HFFc6 (cell line): ENCODE data around the gene CXXC1. TPM values are rescaled to one million over a fixed set of nuclear protein-coding genes. Genes with fewer than 3 reads are reported as not detected.

ENCODE experiments used
- DNase-seq: peaks from one replicate; pipeline ENCODE4 v3.0.0-alpha.2; 2018
- H3K27ac Mint-ChIP-seq: 2 replicates; pipeline ENCODE4 v1.8.0; 2020; ENCODE audit warnings: mild to moderate bottlenecking, mixed read lengths
- H3K27me3 Mint-ChIP-seq: 2 replicates; pipeline ENCODE4 v1.8.0; 2021; ENCODE audit warnings: mild to moderate bottlenecking, moderate library complexity, mixed read lengths; ENCODE audit not compliant: insufficient read depth
- H3K36me3 Mint-ChIP-seq: 2 replicates; pipeline ENCODE4 v1.8.0; 2021; ENCODE audit warnings: low read depth, mixed read lengths
- H3K4me1 Mint-ChIP-seq: 2 replicates; pipeline ENCODE4 v1.8.0; 2020; ENCODE audit warnings: low read depth, mixed read lengths
- H3K4me3 Mint-ChIP-seq: 2 replicates; pipeline ENCODE4 v1.8.0; 2020; ENCODE audit warnings: mild to moderate bottlenecking, moderate library complexity, mixed read lengths
- H3K9me3 Mint-ChIP-seq: 2 replicates; pipeline ENCODE4 v1.8.0; 2020; ENCODE audit warnings: mild to moderate bottlenecking, mixed read lengths
- total RNA-seq, 6 experiments: library from RNA; stranded (reverse); fragmentation: NEBNext Ultra II Directional; extraction: Animal tissue kit (Norgen Biotek cat#: 25700); gene quantifications; 2 replicates in 1 of 6; 3 replicates in 5 of 6; pipeline ENCODE4 v1.2.3, GENCODE V29; 2021
- TF ChIP-seq, protein P1 (sequence below): fragments of 200-600 bp; sonication (generic); IDR thresholded peaks from 2 replicates; pipeline ENCODE4 v1.5.0; 2021; ENCODE audit warnings: antibody characterized with exemption, mild to moderate bottlenecking

The CXXC1 gene
- total RNA-seq, 6 experiments from 2014 or later = 37.4 to 53.1 (median 44.4) TPM

DNA sequence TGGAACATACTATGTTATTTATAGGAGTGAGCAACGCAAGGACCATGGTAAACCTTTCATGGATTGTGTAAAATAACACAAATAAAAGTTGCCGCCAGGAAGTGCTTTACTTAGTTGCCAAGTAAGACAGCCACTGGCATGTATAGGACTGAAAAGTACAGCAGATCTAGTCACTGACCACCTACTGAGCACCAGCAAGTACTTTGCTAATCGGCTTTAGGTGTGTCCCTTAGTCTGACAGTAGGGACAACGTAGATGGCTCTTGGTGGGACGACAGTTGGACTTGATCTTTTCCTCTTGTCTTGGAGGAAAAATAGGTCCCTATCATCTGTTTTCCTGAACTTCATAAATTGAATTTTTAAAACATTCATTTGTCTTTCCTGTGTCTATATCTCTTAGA lies 13.6 kb upstream of the CXXC1 start:
- H3K9me3 Mint-ChIP-seq = no peaks in the 10 kb centered on the region; the same call in 1 of the 2 replicates
- peaks cover 8% of the 10 kb centered on the region for H3K27me3 Mint-ChIP-seq
- TF ChIP-seq, protein P1, sequence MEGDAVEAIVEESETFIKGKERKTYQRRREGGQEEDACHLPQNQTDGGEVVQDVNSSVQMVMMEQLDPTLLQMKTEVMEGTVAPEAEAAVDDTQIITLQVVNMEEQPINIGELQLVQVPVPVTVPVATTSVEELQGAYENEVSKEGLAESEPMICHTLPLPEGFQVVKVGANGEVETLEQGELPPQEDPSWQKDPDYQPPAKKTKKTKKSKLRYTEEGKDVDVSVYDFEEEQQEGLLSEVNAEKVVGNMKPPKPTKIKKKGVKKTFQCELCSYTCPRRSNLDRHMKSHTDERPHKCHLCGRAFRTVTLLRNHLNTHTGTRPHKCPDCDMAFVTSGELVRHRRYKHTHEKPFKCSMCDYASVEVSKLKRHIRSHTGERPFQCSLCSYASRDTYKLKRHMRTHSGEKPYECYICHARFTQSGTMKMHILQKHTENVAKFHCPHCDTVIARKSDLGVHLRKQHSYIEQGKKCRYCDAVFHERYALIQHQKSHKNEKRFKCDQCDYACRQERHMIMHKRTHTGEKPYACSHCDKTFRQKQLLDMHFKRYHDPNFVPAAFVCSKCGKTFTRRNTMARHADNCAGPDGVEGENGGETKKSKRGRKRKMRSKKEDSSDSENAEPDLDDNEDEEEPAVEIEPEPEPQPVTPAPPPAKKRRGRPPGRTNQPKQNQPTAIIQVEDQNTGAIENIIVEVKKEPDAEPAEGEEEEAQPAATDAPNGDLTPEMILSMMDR = no peak
- no peak overlapping the region for H3K4me3 Mint-ChIP-seq
- DNase-seq = no peak
- H3K27ac Mint-ChIP-seq = no peak overlapping the region
- H3K4me1 Mint-ChIP-seq = no peaks in the 10 kb centered on the region
- no peaks in the 10 kb centered on the region for H3K36me3 Mint-ChIP-seq

DNA sequence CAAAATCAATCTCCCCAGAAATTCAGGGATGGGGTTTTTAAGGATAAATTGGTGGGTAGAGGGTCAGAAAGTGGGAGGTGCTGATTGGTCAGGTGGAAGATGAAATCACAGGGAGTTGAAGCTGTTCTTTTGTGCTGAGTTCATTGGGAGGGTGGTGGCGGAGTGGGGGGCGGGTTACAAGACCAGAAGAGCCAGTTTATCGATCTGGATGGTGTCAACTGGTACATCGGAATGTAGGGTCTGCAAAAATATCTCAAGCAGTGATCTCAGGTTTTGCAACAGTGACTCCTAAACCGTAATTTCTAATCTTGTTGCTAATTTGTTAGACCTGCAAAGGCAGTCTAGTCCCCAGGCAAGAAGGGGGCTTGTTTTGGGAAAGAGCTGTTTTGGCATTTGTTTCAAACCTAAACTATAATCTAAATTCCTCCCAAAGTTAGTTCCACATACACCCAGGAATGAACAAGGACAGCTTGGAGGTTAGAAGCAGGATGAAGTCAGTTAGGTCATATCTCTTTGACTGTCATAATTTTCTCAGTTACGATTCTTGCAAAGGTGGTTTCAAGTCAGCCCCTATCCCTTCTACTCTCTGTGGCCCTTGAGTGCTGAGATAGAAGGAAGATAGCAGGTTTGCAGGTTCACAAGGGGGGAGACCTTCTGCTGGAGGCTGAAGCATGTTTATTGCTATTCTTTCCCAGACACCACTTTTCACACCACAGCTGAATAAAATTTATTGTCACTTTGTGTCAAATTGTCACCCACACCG lies 12.3 kb upstream of the CXXC1 start:
- Mint-ChIP-seq H3K36me3 (no peaks in the 10 kb centered on the region), H3K9me3 (no peaks in the 10 kb centered on the region), H3K27ac (no peak overlapping the region), H3K4me1 (no peaks in the 10 kb centered on the region), H3K4me3 (no peak overlapping the region), H3K27me3 (peaks cover 14% of the 10 kb centered on the region)
- TF ChIP-seq, protein P1 = no peak
- no peak for DNase-seq

DNA sequence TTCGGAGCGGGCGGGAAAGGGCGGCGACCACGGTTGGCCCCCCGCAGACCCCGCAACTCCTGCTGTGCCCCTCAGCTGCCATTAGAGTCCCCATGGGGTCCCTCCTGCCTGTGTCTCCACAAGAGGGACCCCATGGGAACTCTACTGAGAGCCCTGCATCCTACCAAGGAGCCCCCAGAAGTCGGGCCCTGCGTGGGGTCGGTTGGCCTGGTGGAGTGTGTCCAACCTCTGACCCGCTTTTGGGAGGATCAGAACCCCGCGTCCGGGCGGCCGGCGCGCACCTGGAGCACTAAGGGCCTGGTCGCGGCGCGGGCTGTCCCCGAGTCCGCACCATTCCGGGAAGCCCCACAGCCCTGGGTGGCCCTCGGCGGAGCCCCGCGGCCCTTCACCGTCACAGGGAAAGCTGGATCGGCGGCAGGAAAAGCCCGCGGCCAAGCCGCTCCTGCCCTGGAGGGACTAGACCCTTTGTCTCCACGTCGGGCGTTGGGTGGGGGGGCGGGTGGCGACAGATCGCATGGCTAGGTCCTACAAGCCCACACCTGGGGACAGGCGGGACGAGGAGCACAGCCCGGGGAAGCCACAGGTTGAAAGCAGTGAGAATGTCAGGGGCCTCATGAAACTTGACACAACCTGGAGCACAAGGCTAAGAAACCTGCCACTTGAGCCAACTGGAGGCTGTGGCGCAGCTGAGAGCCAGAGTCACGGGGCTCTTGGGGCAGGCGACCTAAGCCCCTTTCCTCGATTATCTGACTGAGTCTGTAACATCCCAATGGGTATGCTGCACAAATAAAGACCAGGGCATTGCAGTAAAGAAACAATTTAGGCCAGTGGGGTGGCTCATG lies 11.2 kb upstream of the CXXC1 start:
- H3K36me3 Mint-ChIP-seq = no peaks in the 10 kb centered on the region
- no peaks in the 10 kb centered on the region for H3K4me1 Mint-ChIP-seq
- no peaks in the 10 kb centered on the region for H3K9me3 Mint-ChIP-seq
- peaks cover 23% of the 10 kb centered on the region for H3K27me3 Mint-ChIP-seq
- H3K4me3 Mint-ChIP-seq = no peak overlapping the region
- no peak for DNase-seq
- TF ChIP-seq, protein P1 = no peak
- no peak overlapping the region for H3K27ac Mint-ChIP-seq

DNA sequence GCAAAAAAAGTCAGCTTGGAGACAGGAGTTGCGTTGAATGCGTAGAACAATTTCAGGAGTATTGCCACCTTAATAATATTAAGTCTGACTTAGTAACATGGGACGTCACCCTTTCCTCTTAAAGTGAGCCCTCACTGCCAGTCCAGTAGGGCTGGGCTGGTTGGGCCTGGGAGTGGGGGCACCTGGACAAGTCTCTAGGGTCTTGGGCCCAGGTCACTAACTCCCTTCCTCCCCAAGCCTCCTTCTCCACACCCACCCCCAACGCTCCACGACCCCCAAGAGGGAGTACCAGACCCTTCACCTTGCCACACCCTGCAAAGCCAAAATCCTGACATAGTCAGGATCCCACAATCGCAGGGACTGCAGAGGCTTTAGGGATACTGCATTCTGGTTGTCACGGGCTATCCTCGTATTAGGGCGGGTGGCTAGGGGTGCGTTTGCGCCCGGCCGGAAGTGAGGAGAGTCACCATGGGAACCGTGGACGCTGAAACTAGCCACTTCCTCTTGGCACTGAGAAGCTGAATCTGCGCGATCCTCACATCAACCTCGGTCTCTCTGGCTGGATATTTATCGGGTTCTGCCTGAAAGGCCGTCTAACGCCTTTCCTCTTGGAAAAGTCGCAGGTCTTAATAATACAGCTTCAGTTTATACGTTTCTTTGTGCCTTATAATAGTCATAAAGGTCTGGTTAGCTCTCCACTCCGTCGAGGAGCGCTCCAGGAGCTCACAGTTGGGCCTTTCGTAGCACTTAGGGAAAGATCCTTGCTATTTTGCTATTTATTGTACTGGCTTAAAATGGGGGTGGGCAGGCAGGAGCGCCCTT lies 10.3 kb upstream of the CXXC1 start:
- no peak overlapping the region for H3K27ac Mint-ChIP-seq
- H3K27me3 Mint-ChIP-seq = peaks cover 18% of the 10 kb centered on the region
- no peaks in the 10 kb centered on the region for H3K9me3 Mint-ChIP-seq
- H3K4me3 Mint-ChIP-seq = peak overlapping the region; percentile 65
- no peak for DNase-seq
- TF ChIP-seq, protein P1 = no peak
- H3K4me1 Mint-ChIP-seq = no peaks in the 10 kb centered on the region
- H3K36me3 Mint-ChIP-seq = no peaks in the 10 kb centered on the region

DNA sequence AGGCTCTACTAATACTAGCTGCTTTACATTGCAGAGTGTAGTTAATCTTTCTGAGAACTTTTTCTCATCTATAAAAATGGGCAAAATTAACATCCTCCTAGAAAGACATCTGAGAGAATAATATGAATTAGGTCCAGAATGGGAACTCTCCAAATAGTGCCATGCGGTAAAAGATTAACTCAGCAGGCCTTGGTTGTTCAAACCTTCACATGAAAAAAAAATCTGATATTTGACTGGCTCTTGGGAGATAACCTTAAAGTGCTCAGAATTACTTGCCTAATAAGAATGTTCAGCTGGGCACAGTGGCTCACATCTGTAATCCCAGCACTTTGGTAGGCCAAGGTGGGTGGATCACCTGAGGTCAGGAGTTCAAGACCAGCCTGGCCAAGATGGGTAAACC lies 5.5 kb upstream of the CXXC1 start:
- H3K27me3 Mint-ChIP-seq = peaks cover 26% of the 10 kb centered on the region
- TF ChIP-seq, protein P1 = no peak
- H3K9me3 Mint-ChIP-seq = no peaks in the 10 kb centered on the region
- no peaks in the 10 kb centered on the region for H3K36me3 Mint-ChIP-seq
- H3K27ac Mint-ChIP-seq = no peak overlapping the region
- no peaks in the 10 kb centered on the region for H3K4me1 Mint-ChIP-seq
- H3K4me3 Mint-ChIP-seq = no peak overlapping the region
- no peak for DNase-seq
